SU-DHL-6 (cell line): ENCODE measurements around the gene ERLEC1.

ENCODE experiments used
- EZH2phosphoT487 ChIP-seq: fragments of 200-600 bp; sonication (generic), shearing (Covaris generic); conservative IDR thresholded peaks from 2 replicates; pipeline ENCODE4 v1.6.1; 2018; ENCODE audit warnings: mild to moderate bottlenecking, antibody characterized with exemption, low read length, moderate library complexity, mixed read lengths
- TF ChIP-seq, protein P1 (sequence below): fragments of 200-600 bp; sonication (generic); IDR thresholded peaks from one replicate; pipeline ENCODE4 v1.5.1; 2017; ENCODE audit warnings: antibody characterized with exemption, mild to moderate bottlenecking, low read length, moderate library complexity; ENCODE audit not compliant: insufficient read depth, poor library complexity, severe bottlenecking

DNA sequence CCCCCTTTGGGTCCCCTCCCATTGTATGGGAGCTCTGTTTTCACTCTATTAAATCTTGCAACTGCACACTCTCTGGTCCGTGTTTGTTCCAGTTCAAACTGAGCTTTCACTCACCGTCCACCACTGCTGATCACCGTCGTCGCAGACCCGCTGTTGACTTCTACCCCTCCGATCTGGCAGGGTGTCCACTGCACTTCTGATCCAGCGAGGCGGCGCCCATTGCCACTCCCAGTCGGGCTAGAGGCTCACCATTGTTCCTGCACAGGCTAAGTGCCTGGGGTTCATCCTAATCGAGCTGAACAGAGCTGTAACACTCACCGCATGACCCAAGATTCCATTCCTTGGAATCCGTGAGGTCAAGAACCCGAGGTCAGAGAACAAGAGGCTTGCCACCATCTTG is 30.2 kb upstream of the ERLEC1 start:
- TF ChIP-seq, protein P1, sequence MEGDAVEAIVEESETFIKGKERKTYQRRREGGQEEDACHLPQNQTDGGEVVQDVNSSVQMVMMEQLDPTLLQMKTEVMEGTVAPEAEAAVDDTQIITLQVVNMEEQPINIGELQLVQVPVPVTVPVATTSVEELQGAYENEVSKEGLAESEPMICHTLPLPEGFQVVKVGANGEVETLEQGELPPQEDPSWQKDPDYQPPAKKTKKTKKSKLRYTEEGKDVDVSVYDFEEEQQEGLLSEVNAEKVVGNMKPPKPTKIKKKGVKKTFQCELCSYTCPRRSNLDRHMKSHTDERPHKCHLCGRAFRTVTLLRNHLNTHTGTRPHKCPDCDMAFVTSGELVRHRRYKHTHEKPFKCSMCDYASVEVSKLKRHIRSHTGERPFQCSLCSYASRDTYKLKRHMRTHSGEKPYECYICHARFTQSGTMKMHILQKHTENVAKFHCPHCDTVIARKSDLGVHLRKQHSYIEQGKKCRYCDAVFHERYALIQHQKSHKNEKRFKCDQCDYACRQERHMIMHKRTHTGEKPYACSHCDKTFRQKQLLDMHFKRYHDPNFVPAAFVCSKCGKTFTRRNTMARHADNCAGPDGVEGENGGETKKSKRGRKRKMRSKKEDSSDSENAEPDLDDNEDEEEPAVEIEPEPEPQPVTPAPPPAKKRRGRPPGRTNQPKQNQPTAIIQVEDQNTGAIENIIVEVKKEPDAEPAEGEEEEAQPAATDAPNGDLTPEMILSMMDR = no peak
- no peak for TF ChIP-seq EZH2phosphoT487
